D341Med (cell line): ENCODE data around the gene NUP107.

Source experiments
- DNase-seq: peaks from one replicate; pipeline ENCODE4 v3.0.0; 2012; ENCODE audit warnings: low spot score

NUP107 gene

DNA sequence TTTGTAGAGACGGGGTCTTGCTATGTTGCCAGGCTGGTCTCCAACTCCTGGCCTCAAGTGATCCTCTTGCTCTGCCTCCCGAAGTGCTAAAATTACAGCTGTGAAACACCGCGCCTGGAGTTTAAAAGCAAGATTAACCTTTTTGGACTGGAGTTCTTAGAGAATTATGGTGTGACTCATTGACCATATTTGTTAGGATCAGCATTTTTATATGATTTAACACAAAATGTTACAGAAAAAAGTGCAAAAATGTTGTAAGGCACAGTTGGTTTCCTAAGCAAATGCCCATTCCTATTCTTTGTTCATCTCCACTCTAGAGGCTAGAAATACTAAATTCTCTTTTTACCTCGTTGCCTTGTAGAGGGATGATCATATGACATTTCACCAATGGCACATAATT is 86.8 kb downstream of the NUP107 start:
- DNase-seq, result no peak

DNA sequence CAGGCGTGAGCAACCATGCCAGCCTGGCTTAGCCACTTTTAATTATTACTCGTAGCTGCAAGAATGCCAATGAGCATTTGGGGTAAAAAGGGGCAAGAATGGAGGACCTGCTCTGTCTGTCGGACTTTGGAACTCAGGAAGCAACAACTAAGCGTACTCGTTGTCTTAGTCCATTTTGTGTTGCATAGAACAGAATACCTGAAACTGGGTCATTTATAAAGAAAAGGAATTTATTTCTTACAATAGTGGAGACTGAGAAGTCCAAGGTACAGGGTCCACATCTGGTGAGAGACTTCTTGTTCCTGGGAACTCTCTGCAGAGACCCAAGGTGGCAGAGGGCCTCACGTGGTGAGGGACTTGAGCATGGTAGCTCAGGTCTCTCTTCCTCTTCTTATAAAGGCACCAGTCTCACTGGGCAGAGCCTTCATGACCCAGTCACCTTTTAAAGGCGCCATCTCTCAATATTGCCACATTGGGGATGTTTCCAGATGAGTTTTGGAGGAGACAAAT is 88.4 kb downstream of the NUP107 start:
- DNase-seq, result no peak

DNA sequence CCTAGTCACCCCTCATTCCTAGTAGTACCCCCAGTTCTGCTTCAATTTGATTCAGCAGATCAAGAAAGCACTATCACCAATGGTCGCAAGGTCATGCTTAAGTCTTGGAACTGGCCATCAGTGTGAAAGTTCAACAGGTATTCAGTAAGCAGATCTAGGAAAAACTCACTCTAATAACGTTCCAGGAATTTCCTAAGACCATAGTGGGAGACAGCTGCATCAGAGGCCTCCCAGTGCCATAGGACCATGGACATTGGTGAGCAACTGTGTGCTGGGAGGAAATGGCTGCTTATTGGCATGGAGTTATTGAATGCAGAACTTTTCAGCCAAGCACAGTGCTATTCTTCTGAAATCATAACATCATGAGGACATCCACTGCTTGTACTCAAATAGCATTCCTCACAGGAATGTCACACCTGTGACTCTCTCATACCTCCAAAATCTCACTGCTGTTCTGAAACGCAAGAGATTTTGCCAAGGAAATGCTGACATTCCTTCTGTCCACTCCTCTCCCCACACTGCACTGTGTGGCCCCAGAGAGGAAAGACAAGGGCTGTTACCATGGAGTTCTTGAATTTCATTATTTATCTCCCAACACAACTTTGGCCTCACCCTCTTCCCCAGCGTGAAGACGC is 90.3 kb downstream of the NUP107 start:
- DNase-seq, result no peak

DNA sequence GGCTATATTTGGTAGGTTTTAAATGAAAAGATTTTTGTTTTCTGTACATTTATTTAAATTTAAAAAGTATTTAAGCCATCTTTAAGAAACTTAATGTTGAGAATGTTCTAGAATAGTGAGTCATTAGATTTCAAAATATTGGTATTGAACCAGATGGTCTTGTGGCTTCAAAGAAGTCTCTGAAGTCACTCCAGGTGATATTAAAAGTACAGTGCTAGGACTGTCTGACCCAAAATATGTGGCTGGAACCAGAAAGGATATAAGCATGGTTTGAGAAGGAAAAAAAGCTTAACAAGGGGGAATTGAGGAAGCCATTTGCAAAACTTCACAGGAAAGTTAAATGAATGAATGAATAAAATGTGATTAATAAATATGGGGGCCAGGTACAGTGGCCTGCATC is 92.5 kb downstream of the NUP107 start:
- no peak for DNase-seq

DNA sequence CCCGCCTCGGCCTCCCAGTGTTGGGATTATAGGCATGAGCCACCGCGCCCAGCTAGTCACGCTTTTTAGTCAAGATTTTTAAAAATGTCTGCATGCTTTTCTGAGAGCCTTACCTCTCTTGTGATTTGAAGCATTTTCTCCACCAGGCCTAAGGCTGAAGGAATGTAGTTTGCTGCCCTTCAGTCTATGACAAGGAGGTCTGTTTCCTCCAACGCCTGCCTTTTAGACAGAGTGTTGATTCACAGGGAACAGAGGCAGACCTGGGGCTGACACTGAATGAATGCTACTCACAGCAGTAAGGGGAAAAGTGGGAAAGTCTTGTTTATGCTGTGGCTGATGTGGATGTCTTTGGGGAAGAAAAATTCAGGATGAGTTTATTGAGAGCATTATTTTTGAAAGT is 94.0 kb downstream of the NUP107 start:
- DNase-seq, result no peak

DNA sequence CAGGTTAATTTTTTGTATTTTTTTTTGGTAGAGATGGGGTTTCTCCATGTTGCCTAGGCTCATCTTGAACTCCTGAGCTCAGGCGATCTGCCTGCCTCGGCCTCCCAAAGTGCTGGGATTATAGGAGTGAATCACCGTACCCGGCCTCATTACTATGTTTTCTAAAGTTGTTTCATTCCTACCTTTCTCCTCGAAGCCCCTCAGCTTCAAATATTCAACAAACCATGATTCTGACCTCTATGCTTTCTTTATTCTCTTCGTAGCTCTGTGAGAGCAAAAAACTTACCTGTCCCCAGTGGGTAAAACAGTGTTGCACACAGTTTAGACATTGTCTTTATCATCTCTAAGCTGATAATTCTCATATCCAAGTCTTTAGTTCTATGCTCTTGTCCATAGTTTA is 95.0 kb downstream of the NUP107 start:
- no peak for DNase-seq

DNA sequence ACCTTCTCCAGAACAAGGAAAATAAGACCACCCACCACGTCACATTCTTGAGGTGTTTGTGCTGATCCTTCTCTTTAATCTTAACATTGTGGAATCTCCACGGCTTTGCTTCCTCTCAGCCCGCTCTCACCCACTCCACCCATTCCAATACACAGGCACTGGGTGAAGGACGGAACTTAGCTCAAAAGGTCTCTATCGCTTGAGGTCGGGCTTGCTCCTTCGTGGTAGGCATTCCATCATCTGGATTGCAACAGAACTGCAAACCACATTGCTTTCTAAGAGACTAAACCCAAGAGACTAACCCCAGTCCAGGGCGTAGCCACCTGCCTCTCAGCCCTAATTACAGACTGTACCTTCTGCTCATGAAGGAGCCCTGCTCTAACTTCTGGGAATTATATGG is 97.2 kb downstream of the NUP107 start:
- no peak for DNase-seq

DNA sequence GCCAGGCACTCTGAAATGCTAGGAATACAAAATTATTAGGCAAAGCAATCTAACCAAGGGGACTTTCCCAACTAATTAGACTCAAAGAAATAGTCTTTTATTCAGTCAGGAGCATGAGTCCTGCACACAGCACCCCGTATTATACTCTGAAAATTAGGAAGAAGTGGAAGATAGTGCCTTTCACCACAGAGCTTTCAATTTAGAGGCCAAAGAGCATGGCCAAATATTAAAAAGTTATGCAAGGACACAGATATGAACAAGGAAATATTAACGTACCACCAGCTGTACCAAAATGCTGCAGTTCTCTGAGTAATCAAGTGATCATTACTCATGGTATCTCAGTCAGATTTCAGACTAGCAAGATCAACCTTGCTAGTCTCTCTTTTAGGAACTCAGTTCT is 98.6 kb downstream of the NUP107 start:
- DNase-seq, result no peak

DNA sequence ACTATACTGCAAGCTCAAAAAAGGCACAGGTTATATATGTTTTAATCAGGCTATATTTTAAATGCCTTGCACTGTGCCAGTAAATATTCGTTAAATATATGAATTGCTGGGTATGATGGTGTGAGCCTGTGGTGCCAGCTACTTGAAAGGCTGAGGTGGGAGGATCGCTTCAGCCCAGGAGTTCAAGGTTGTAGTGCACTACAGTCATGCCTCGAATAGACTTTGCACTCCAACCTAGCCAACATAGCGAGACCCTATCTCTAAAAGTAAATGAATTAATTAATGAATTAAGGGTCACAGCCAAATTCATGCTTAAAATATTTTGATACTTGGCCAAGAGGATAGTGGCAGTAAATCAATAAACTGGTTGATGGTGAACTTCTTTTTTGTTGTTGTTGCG is 99.0 kb downstream of the NUP107 start:
- no peak for DNase-seq

DNA sequence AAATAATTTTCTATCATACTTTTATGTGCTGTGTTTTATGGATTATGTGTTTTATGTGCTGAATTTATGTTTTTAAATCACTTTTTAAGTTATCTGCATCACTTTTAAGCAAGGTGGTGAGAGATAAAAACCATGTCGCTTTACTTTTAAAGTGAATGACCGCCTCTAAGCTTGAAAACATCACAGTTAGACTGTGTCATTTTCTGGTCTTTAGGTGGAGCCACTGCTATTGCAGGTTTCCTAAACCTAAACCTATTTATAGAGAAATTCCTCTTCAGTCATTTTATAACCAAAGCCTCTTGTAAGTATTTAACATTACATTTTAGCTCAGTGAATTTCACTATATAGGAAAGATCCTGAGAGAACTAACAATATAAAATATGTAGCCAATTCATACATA is 100.2 kb downstream of the NUP107 start:
- DNase-seq, result no peak

DNA sequence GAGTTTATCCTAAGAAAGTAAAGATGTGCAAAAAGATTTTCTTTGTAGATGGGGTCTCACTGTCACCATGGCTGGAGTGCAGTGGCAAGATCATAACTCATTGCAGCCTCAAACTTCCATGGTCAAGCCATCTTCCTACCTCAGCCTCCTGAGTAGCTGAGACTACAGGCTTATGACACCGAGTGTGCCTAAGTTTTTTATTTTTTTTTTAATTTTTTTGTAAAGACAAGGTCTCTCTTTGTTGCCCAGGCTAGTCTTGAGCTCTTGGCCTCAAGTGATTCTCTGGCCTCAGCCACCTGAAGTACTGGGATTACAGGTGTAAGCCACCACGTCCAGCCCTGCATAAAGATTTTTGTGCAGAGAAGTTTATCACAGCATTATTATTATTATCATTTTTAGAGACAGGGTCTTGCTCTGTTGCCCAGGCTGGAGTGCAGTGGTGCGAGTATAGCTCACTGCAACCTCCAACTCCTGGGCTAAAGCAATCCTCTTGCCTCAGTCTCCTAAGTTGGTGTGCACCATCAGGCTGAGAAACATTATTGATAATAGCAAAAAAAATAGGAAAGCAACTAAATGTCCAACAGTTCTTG is 101.9 kb downstream of the NUP107 start:
- DNase-seq, result no peak

DNA sequence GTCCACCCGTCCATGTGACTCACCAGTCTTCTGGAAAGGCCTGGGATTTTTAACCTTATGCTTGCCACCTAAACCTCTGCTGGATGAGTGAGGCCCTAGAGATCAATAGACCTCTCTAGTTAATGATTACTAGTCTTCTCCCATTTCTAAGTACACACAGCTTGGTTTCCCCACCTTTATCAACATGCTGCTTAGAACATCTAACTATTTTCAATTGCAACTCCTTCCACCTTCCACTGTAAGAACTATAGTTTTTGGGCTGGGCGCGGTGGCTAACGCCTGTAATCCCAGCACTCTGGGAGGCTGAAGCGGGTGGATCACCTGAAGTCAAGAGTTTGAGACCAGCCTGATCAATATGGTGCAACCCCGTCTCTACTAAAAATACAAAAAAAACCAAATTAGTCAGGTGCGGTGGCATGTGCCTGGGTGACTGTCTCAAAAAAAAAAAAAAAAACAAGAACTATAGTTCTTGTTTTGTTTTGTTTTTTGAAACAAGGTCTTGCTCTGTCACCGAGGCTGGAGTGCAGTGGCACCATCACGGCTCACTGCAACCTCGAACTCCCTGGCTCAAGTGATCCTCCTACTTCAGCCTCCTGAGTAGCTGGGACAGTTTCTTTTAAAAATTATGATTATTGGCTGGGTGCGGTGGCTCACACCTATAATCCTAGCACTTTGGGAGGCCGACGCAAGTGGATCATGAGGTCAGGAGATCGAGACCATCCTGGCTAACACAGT is 102.5 kb downstream of the NUP107 start:
- no peak for DNase-seq

DNA sequence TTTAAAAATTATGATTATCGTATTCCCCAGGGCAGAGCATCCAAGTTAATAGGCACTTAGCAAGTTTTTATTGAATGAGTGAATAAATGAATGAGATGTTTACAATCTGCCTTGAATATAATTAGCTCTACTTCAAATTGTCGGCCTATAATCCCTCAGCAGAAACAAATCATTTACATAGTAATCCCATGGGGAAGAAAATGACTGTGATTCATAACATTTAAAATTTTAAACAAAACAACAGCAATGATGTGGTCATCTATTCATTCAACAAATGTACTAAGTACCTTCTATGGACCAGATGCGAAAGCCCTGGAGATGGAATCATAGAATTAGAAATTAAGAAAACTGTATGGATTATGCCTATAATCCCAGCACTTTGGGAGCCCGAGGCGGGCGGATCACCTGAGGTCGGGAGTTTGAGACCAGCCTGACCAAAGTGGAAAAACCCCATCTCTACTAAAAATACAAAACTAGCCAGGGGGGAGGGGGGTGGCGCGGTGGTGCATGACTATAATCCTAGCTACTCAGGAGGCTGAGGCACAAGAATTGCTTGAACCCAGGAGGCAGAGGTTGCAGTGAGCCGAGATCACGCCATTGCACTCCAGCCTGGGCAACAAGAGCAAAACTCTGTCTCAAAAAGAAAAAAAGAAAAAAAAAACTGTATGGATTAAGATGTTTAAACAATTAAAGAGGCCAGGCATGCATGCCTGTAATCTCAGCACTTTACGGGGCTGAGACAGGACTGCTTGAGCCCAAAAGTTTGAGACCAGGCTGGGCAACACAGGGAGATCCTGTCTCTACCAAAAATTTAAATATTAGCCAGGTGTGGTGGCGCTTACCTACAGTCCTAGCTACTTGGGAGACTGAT is 103.5 kb downstream of the NUP107 start:
- DNase-seq, result no peak

DNA sequence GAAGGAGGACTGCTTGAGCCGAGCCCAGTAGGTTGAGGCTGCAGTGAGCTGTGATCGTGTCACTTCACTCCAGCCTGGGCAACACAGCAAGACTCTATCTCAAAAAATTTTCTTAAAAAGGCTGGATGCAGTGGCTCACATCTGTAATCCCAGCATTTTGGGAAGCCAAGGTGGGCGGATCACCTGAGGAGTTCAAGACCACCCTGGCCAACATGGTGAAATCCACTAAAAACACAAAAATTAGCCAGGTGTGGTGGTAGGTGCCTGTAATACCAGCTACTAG is 104.1 kb downstream of the NUP107 start:
- no peak for DNase-seq

DNA sequence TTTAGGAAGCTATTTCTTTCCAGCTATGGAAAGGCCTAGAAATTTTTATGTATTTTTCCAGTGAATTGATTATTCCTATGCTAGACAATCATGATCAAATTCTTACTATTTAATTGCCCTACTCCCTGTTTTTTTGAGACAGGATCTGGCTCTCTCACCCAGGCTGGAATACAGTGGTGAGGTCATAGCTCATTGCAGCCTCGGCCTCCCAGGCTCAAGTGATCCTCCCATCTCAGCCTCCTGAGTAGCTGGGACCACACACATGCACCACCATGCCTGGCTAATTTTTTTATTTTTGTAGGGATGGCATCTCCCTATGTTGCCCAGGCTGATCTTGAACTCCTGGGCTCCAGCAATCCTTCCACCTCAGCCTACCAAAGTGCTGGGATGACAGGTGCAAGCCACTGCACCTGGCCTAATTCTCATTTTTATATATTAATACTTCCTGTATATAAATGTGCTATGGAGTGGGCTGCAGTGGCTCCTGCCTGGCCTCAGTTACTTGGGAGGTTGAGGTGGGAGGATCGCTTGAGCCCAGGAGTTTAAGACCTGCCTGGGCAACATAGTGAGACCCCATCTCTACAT is 105.2 kb downstream of the NUP107 start:
- DNase-seq, result no peak

DNA sequence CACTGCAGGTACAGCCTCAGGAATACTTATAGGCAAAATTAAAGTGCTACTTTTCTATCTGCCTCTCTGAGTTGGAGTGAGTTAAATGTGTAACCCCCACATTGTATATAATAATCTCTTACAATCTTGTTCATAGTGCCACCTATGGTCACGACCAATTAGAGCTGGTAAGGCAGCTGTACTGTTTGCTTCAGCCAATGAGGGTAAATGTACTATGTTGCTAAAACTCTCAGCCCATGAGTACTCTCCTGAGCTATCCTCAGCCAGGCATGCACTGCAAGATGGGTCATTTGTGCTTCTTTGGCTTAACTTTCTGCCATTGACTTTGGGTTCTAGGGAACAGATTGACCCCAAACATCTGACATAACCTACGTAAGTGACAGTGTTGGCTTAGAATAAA is 106.2 kb downstream of the NUP107 start:
- DNase-seq, result peak; percentile 69

DNA sequence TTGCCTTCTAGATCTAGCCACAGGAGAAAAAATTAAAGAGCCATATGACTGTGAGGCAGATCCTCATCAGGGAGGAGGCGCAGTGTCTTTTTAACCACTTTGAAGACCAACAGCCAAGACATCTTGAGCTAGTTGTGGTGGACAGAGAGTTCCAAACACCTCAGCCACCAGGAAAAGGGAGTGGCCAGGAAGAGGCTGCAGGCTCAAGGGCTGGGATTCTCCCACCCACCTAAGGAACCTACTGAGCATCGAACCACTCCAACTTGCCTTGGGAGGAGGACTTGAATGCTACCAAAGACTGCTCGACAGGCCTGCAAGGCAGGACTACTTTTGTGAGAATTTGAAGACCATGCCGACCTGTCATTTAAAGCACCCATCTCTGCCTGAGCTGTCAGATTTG is 106.7 kb downstream of the NUP107 start:
- no peak for DNase-seq

DNA sequence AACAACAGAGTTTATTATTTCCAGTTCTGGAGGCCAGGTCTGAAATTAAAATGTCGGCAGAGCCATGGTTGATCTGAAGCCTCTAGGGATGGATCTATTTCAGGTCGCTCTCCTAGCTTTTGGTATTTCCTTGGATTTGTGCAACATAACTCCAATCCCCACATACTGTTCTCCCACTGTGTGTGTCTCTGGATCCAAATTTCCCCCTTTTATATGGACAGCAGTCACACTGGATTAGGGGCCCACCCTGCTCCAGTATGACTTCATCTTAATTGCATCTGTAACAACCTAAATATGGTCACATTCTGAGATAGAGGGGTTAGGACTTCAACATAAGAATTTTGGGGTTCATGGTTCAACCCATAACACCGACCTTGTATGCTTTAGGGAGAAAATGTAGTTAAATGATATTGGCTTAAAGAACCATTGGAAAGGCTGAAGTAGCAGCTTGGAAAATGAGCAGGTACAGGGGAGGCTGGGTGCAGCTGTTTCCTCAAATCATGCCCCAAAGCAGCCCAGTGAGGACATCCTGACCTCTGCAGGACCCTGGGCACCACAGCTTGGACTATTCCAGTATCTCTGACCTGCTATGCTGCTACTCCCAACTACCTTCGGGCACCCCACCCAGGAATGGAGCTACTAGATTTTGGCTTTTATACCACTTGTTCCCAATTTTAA is 107.3 kb downstream of the NUP107 start:
- no peak for DNase-seq

DNA sequence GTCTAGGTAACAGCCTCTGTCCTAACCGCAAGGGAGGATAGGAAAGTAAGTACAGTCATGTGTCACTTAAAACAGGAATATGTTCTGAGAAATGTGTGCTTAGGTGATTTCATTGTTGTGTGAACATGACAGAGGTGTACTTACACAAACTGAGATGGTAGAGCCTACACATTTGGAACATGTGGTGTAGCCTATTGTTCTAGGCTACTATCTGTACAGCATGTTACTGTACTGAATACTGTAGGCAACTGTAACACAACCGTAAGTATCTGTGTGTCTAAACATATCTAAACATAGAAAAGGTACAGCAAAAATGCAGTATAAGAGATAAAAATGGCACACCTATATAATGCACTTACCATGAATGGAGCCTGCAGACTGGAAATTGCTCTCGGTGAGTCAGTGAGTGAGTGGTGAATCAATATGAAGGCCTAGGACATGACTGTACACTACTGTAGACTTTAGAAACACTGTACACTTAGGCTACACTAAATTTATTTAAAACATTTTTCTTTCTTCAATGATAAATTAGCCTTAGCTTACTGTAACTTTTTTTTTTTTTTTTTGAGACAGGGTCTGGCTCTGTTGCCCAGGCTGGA is 108.0 kb downstream of the NUP107 start:
- no peak for DNase-seq
